Lower lobe of right lung (tissue), 2 donors: ENCODE results near the gene SNX1. TPM values are rescaled to one million over a fixed set of nuclear protein-coding genes. Genes with fewer than 3 reads are reported as not detected.

ENCODE experiments used
- ATAC-seq, 2 donors: fragments of 200-7000 bp; cut with Tn5 transposase; one replicate each; pipeline ENCODE4 v1.9.1; 2020 to 2022; ENCODE audit warnings: mild to moderate bottlenecking in 2 of 2, moderate library complexity in 2 of 2
- DNase-seq: peaks from one replicate; pipeline ENCODE4 v3.0.0-alpha.2; 2020
- H3K27ac ChIP-seq: fragments of 200-600 bp; one replicate; pipeline ENCODE4 v1.8.0; 2022
- H3K27me3 ChIP-seq: fragments of 200-600 bp; one replicate; pipeline ENCODE4 v1.8.0; 2022; ENCODE audit warnings: low read depth
- H3K36me3 ChIP-seq: fragments of 200-600 bp; one replicate; pipeline ENCODE4 v1.8.0; 2022; ENCODE audit warnings: mild to moderate bottlenecking
- H3K4me1 ChIP-seq: fragments of 200-600 bp; one replicate; pipeline ENCODE4 v1.8.0; 2022
- H3K4me3 ChIP-seq: fragments of 200-600 bp; one replicate; pipeline ENCODE4 v1.8.0; 2022; ENCODE audit warnings: mild to moderate bottlenecking
- H3K9me3 ChIP-seq: fragments of 200-600 bp; one replicate; pipeline ENCODE4 v1.8.0; 2022
- intact Hi-C: fragments of 100-400 bp; cut with DNase I; formaldehyde crosslinking; loops from one replicate; pipeline ENCODE4 v1.11.0; 2022
- total RNA-seq: library from RNA; stranded (reverse); fragmentation: NEBNext Ultra II Directional; extraction: Animal tissue kit (Norgen Biotek cat#: 25700); gene quantifications from one replicate; pipeline ENCODE4 v1.2.1, GENCODE V29; 2021
- TF ChIP-seq, protein P1 (sequence below): fragments of 200-600 bp; IDR thresholded peaks from one replicate; pipeline ENCODE4 v1.8.0; 2022; ENCODE audit warnings: antibody characterized with exemption, mild to moderate bottlenecking
- donor health status: DM: no; HTN: yes; CAD: no; lungs with severe emphysema.

The SNX1 gene
- total RNA-seq, 1 donor from 2014 or later: 157 TPM

DNA sequence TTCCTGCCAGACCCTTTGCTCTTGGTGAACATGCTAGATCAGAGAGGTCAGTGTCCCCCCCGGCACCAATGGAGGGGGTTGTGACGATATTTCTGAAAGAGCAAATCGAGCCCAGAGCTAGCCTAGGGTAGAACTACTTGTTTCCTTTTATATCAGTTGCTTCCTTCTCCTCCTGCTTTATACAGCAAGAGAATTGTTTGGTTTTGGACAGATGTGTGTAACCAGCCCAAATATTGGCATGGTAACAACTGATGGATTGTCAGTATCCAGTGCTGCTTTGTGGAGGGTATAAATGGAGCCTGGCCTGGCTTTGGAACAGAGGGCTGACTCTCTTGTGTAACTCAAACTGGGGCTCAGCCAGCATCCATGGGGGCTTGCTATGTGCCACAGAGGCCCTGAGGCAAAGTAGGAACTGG, 27.2 kb downstream of the SNX1 start:
- Histone ChIP-seq H3K36me3 (peaks cover 99% of the 10 kb centered on the region), H3K4me3 (no peak overlapping the region), H3K27me3 (no peaks in the 10 kb centered on the region), H3K27ac (no peak overlapping the region), H3K9me3 (no peaks in the 10 kb centered on the region), H3K4me1 (no peaks in the 10 kb centered on the region)
- TF ChIP-seq, protein P1, sequence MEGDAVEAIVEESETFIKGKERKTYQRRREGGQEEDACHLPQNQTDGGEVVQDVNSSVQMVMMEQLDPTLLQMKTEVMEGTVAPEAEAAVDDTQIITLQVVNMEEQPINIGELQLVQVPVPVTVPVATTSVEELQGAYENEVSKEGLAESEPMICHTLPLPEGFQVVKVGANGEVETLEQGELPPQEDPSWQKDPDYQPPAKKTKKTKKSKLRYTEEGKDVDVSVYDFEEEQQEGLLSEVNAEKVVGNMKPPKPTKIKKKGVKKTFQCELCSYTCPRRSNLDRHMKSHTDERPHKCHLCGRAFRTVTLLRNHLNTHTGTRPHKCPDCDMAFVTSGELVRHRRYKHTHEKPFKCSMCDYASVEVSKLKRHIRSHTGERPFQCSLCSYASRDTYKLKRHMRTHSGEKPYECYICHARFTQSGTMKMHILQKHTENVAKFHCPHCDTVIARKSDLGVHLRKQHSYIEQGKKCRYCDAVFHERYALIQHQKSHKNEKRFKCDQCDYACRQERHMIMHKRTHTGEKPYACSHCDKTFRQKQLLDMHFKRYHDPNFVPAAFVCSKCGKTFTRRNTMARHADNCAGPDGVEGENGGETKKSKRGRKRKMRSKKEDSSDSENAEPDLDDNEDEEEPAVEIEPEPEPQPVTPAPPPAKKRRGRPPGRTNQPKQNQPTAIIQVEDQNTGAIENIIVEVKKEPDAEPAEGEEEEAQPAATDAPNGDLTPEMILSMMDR: no peak
- no peak for ATAC-seq
- intact Hi-C loops: no loop called here
- no peak for DNase-seq

DNA sequence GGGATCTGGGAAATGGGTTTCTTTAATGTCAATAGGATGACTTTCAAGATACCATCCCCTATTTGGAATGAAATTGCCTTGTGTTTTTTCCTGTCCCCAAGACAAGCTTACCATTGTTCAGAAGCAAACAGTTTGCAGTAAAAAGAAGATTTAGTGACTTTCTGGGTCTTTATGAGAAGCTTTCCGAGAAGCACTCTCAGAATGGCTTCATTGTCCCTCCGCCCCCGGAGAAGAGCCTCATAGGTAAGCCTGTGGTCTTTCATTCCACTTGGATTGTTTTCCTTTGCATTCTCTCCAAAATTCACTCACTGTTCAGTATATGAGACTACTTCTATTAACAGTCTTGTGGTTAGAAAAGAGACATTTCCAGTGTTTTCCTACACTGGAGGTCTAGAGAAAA, 30.2 kb downstream of the SNX1 start:
- no peak for ATAC-seq
- intact Hi-C loops: no loop called here
- Histone ChIP-seq H3K9me3 (no peaks in the 10 kb centered on the region), H3K36me3 (peaks cover 99% of the 10 kb centered on the region), H3K27ac (no peak overlapping the region), H3K4me1 (no peaks in the 10 kb centered on the region), H3K4me3 (no peak overlapping the region), H3K27me3 (no peaks in the 10 kb centered on the region)
- DNase-seq: no peak
- TF ChIP-seq, protein P1: no peak

DNA sequence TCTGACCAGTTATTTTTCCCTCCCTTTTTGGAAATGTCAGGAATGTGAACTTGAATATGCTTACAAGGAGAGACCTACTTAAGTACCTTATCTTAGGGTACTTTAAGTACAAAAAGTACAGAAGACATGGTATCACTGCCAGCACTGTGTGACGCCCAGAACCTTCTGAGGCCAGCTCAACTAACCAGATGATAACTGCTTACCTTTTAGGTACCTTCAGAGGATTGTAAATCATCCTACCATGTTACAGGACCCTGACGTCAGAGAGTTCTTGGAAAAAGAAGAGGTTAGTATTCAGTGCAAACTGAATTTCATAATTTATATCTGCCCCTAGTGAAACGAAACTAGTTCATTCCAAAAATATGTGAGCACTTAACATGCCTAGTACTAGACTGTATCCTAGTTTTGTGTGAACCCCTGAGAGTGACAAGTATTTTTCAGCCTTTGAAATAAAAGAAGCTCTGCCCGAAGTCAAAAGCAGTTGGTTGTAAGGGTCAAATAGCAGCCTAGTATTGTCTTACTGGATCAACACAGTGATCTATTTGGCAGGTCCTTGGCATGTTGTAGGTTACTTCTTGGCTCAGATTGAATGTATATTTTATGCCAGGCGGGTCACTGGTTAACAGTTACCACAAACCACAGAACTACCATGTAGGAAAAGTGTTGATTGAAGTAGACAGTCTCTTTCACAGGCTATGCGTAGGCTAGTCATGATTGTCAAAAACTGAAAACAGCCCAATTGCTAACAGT, 31.9 kb downstream of the SNX1 start:
- ATAC-seq (peak; percentile 93 to 95), DNase-seq (peak; percentile 65)
- Histone ChIP-seq H3K27ac (peak overlapping the region; percentile 12), H3K9me3 (no peaks in the 10 kb centered on the region), H3K4me3 (no peak overlapping the region), H3K36me3 (peaks cover 99% of the 10 kb centered on the region), H3K4me1 (peaks cover 7% of the 10 kb centered on the region), H3K27me3 (no peaks in the 10 kb centered on the region)
- intact Hi-C loops: no loop called here
- TF ChIP-seq, protein P1: no peak

DNA sequence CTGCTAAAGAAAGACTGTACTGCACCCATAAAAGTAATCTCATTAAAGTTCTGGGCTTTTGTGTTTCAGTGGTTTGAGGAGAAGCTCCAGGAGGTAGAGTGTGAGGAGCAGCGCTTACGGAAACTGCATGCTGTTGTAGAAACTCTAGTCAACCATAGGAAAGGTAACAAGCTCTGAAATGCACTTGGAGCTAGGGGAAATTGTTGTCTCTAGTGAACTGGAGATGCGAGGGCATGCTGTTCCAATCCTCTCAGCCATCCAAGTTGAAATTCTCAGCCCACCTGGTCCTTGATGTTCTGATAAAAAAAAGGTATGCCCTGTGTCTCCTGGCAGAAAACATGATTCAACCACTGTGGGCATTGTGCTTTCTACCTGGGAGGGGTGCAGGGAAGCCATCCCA, 34.4 kb downstream of the SNX1 start:
- DNase-seq (no peak), ATAC-seq (no peak)
- H3K27me3 ChIP-seq: no peaks in the 10 kb centered on the region
- H3K4me3 ChIP-seq: no peak overlapping the region
- H3K27ac ChIP-seq: no peak overlapping the region
- intact Hi-C loops: no loop called here
- H3K9me3 ChIP-seq: no peaks in the 10 kb centered on the region
- TF ChIP-seq, protein P1: no peak
- peaks cover 99% of the 10 kb centered on the region for H3K36me3 ChIP-seq
- peaks cover 23% of the 10 kb centered on the region for H3K4me1 ChIP-seq

DNA sequence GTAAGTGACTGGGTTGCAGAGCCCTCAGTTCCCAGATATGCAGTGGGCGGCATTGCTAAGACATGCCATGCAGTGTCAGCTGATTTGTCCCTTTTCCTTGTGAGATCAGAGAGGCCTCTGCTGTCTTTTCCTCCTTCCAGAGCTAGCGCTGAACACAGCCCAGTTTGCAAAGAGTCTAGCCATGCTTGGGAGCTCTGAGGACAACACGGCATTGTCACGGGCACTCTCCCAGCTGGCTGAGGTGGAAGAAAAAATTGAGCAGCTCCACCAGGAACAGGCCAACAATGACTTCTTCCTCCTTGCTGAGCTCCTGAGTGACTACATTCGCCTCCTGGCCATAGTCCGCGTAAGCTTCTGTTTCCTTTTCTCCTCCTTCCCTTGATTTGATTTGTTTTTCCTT, 35.8 kb downstream of the SNX1 start:
- Histone ChIP-seq H3K9me3 (no peaks in the 10 kb centered on the region), H3K4me1 (peaks cover 23% of the 10 kb centered on the region), H3K27ac (no peak overlapping the region), H3K36me3 (peaks cover 100% of the 10 kb centered on the region), H3K27me3 (no peaks in the 10 kb centered on the region), H3K4me3 (no peak overlapping the region)
- DNase-seq: no peak
- TF ChIP-seq, protein P1: no peak
- intact Hi-C loops: no loop called here
- ATAC-seq: no peak
